ENCODE results near the gene CEBPE.
A peak's percentile ranks its signal among the peaks of the same experiment; 100 is the strongest.

Gene CEBPE

GRCh38 chr14:23071921-23072539, 47.0 kb downstream of the CEBPE start:
- no peak for DNase-seq

DNA sequence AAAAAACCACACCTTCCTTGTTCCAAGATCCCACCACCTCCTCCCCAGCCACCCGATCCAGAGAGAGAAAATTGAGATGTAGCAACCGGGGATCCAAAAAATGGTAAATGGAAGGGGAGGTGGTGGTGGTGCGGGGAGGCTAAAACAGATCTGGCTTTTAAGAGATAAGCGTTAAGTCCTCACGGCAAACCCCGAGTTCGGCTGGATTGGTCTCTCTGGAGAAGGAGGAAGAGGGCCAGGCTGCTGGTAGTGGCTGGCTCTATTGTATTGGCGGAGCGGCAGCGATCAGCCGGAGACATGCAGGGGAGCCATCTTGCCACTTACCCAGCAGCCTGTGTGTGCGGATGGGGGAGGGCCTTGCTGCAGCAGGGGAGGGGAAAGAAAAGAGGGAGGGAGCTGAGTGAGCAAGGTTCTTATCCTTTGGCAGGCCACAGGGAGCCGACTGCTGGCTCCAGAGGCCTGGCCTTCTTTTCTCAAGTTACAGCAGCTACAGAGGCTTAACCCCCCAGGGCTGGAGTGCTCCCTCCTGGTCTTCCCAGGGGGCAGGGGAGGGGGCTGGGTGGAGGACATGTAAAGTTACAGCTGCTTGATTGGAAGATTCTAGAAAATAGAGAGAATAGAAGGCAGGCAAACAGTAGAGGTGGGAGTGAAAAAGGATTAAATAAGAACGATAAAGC, 47.7 kb downstream of the CEBPE start:
- DNase-seq = peak; percentile 94

DNA sequence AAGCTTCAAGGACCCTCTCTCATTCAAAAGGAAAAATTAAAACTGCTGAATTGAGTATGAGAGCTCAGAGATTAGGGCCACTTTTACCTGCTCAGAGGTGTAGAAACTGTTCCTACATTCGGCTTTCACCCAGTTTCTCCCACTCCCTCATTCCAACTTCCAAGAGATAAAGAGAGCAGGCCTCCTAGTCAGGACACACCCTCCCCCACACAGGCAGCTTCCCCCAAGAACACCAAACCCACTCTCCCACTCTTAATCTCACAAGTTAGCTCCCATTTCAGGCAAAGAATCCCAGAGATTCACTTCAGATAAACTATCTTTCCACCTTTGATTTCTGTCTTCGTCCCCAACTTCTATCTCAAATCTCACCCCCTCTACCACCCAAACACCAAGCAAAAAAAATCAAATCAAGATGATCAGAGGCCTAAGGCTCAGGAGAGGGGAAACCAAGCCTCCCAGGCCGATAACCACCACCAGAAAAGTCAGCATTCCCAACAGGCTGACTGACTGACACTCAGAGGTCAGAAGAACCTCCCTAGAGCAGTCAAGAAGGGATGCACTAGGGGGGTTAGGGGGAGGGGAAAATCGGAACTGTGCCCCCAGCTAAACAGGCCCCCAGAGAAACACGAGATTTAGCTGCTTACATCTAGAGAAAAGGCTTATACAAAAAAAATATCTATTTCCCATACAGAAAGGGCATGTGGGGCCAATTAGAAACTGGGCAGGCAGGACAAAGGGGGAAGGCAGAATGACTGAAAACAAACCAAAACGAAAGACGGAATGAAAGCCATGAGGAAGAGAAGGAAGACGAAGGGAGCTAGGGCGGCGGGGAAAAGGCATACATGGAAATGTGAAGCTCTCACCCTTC, 48.6 kb downstream of the CEBPE start:
- DNase-seq = peak; percentile 32

DNA sequence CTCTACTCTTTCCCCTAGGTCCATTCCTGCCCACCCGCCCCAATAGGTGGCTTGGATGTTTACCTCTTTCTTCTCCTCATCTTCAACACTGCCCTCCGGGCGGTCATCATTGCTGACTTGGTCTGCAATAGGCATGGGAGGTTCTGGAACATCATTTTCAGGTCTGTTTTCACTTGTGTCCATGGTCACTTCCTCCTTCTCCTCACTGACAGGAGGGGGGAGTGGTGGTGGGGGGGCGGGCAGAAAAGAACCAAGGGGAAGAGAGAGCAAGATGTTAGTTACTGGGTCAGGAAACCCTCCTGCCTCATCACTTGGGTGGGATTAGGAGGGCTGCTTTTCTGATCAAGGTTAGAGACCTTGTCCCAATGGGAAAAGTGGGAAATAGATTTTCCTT, 49.6 kb downstream of the CEBPE start:
- no peak for DNase-seq

DNA sequence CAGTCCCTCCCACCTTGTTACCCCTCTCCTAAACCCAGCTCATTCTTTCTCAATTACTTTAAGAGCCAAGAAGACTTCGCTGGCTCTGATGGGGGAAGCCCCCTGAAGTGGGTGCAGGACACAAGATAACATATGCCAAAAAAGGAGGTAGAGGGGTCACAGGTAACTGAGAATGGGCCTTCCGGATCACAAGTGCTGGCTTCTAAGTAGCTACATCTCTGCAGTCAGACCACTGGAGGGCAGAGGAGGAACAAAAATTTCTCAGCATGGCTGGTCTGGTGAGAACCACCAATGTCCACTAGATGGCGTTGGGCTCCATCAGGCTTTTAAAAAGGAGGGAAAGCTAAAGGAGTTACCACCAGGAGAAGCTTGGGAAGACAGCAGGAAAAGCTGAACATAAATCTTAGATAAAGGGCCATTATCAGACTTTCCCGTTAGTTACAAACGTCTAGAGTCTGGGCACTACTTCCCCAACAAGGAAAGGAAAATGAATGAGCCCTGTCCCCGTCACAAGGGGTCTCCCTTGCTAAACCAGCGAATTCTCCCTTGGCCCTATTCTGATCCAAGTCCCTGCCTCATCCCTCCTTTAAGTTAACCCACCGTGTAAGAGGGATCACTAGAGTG, 50.2 kb downstream of the CEBPE start:
- peak; percentile 96 for DNase-seq

DNA sequence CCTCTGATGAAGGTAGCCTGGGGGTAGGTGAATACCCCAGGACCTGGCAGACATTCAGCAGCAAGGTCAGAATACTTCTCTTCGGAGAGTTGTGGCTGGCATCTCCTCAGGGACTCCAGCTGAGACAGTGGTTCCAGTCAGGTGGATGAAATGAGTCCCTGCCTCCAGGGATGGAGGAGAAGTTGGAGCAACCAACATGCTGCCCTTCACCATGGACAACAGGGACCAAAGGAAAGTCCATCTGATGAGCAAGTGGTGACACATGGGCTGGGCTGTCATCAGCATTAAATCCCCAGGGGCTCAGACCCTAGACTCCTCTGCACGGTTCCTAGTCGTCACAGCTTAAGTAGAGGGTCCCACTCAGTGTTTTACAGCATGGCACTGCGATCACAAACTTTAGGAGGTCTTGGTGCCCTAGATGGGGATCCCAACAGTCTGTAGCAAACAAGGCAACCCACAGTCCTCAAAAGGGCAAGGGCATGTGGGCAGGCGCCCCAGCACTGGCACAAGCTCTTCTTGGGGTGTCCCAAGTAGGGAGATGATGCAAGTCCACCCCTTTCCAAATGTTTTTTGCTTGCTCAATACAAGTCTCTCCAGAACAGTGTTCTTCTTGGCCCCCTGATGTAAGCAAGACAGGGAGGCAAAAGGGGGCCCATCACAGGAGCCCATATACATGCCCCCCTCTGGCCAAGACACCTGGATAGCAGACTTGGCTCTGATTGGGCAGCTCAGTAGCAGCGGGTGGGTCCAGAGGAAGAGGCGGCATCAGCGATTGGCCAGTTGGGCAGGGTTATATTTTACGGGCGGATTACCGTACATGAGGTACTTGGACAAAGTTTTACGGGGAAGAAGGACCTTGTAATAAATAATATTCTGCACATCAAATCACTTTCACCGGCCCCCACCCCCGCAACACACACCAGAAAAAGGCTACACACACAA, 50.9 kb downstream of the CEBPE start:
- DNase-seq = no peak

Data from hematopoietic multipotent progenitor cell treated with erythropoietin and hydrocortisone succinate and interleukin-3 and kit ligand, for 6 days (in vitro differentiated cells).